ENCODE data around the gene SUPT3H. TPM values are rescaled to one million over a fixed set of nuclear protein-coding genes. Genes with fewer than 3 reads are reported as not detected.

Gene SUPT3H
- polyA plus RNA-seq, 1 donor (not counting 4 experiments of a cell fraction or from before 2014, with no cell fraction given) = 7.6 TPM

GRCh38 chr6:45155341-45155894 lies 222.3 kb downstream of the SUPT3H start:
- no peak for DNase-seq (ENCODE audit: low read depth, low spot score)
- Histone ChIP-seq H3K4me2 (ENCODE audit: control insufficient read depth, extremely low read depth, insufficient read depth, low read depth, low read length) (no peak overlapping the region), H3K79me2 (ENCODE audit: control insufficient read depth, insufficient read depth, low read length) (no peaks in the 10 kb centered on the region), H3K27ac (ENCODE audit: control insufficient read depth, insufficient read depth, low read length) (no peak overlapping the region), H3K9ac (ENCODE audit: control insufficient read depth, extremely low read depth, insufficient read depth, low read length) (no peak overlapping the region), H3K9me1 (ENCODE audit: control insufficient read depth, extremely low read depth, insufficient read depth, low read length) (no peaks in the 10 kb centered on the region), H3K4me3 (ENCODE audit: control insufficient read depth in 2 of 3, extremely low read depth in 1 of 3, insufficient read depth in 2 of 3, low read depth in 1 of 3, low read length in 3 of 3) (no peak overlapping the region), H3K9me3 (ENCODE audit: control insufficient read depth, low read depth, low read length) (no peaks in the 10 kb centered on the region), H3K36me3 (ENCODE audit: control insufficient read depth in 2 of 2, extremely low read depth in 1 of 2, insufficient read depth in 2 of 2, low read length in 2 of 2) (no peaks in the 10 kb centered on the region), H3K27me3 (ENCODE audit: control insufficient read depth, extremely low read depth, insufficient read depth, low read length) (no peaks in the 10 kb centered on the region), H4K20me1 (ENCODE audit: control insufficient read depth, extremely low read depth, insufficient read depth, low read length) (no peaks in the 10 kb centered on the region), H2AFZ (ENCODE audit: control insufficient read depth, low read length) (no peak overlapping the region), H3K4me1 (ENCODE audit: control insufficient read depth, extremely low read depth, insufficient read depth, low read length) (no peaks in the 10 kb centered on the region)
- FAIRE-seq = no peak
- dilution Hi-C loops (cut with MboI; ENCODE audit: extremely low pct_ligation_motif_present, low sequenced_read_pairs) = no loop called here
- no peak for TF ChIP-seq EZH2 (IDR thresholded peaks at IDR 0.05; ENCODE audit: low read length)

- Histone ChIP-seq H3K4me3 (ENCODE audit: control insufficient read depth in 2 of 3, extremely low read depth in 1 of 3, insufficient read depth in 2 of 3, low read depth in 1 of 3, low read length in 3 of 3) (no peak overlapping the region), H4K20me1 (ENCODE audit: control insufficient read depth, extremely low read depth, insufficient read depth, low read length) (no peaks in the 10 kb centered on the region), H3K27ac (ENCODE audit: control insufficient read depth, insufficient read depth, low read length) (no peak overlapping the region), H3K9me3 (ENCODE audit: control insufficient read depth, low read depth, low read length) (no peaks in the 10 kb centered on the region), H3K9me1 (ENCODE audit: control insufficient read depth, extremely low read depth, insufficient read depth, low read length) (no peaks in the 10 kb centered on the region), H2AFZ (ENCODE audit: control insufficient read depth, low read length) (no peak overlapping the region), H3K36me3 (ENCODE audit: control insufficient read depth in 2 of 2, extremely low read depth in 1 of 2, insufficient read depth in 2 of 2, low read length in 2 of 2) (no peaks in the 10 kb centered on the region), H3K4me1 (ENCODE audit: control insufficient read depth, extremely low read depth, insufficient read depth, low read length) (no peaks in the 10 kb centered on the region), H3K79me2 (ENCODE audit: control insufficient read depth, insufficient read depth, low read length) (no peaks in the 10 kb centered on the region), H3K27me3 (ENCODE audit: control insufficient read depth, extremely low read depth, insufficient read depth, low read length) (no peaks in the 10 kb centered on the region), H3K4me2 (ENCODE audit: control insufficient read depth, extremely low read depth, insufficient read depth, low read depth, low read length) (no peak overlapping the region), H3K9ac (ENCODE audit: control insufficient read depth, extremely low read depth, insufficient read depth, low read length) (no peak overlapping the region)
- DNase-seq (ENCODE audit: low read depth, low spot score) = no peak
- FAIRE-seq = no peak
- dilution Hi-C loops (cut with MboI; ENCODE audit: extremely low pct_ligation_motif_present, low sequenced_read_pairs) = no loop called here
- TF ChIP-seq CTCF (optimal IDR thresholded peaks at IDR 0.05 in 1 of 3, IDR thresholded peaks at IDR 0.05 in 1 of 3, conservative IDR thresholded peaks at IDR 0.05 in 1 of 3; ENCODE audit: extremely low read depth in 1 of 3, insufficient read depth in 2 of 3, low read length in 3 of 3) (no peak), EZH2 (IDR thresholded peaks at IDR 0.05; ENCODE audit: low read length) (no peak)
Measured at GRCh38 chr6:45154679-45155078, 223.1 kb downstream of the SUPT3H start.
